Smooth muscle cell of the brain vasculature (primary cell): ENCODE measurements around the gene MZF1.
A peak's percentile ranks its signal among the peaks of the same experiment; 100 is the strongest.
"Not testable (repeated sequence)": the region's sequence is repeated elsewhere in the genome, so short reads cannot be mapped to it uniquely, and the experiment has no call there.

Source experiments
- DNase-seq: peaks from one replicate; pipeline ENCODE4 v3.0.0-alpha.2; 2012; ENCODE audit warnings: low read depth, low spot score

MZF1 gene

DNA sequence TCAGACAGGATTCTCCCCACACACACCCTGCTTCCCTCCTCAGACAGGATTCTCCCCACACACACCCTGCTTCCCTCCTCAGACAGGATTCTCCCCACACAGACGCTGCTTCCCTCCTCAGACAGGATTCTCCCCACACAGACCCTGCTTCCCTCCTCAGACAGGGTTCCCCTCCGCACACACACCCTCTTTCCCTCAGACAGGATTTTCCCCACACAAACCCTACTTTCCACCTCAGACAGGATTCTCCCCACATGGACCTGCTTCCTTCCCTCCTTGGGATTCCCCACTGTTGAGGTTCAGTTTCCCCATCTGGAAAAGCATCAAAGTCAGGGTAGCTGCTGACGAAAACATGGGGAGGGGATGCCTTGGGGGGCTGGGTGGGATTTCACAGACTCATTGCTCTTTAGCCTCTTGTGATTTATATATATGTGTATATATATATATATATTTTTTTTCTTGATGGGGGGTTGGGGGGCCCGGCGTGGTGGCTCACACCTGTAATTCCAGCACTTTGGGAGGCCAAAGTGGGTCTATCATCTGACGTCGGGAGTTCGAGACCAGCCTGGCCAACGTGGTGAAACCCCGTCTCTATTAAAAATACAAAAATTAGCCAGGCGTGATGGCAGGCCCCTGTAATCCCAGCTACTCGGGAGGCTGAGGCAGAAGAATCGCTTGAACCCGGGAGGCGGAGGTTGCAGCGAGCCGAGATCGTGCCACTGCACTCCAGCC, 30.3 kb downstream of the MZF1 start:
- DNase-seq: not testable (repeated sequence)

- DNase-seq: not testable (repeated sequence)
Observed at GRCh38 chr19:58539169-58539559, 34.0 kb downstream of the MZF1 start.

GRCh38 chr19:58538257-58539168, 34.6 kb downstream of the MZF1 start:
- no peak for DNase-seq

DNA sequence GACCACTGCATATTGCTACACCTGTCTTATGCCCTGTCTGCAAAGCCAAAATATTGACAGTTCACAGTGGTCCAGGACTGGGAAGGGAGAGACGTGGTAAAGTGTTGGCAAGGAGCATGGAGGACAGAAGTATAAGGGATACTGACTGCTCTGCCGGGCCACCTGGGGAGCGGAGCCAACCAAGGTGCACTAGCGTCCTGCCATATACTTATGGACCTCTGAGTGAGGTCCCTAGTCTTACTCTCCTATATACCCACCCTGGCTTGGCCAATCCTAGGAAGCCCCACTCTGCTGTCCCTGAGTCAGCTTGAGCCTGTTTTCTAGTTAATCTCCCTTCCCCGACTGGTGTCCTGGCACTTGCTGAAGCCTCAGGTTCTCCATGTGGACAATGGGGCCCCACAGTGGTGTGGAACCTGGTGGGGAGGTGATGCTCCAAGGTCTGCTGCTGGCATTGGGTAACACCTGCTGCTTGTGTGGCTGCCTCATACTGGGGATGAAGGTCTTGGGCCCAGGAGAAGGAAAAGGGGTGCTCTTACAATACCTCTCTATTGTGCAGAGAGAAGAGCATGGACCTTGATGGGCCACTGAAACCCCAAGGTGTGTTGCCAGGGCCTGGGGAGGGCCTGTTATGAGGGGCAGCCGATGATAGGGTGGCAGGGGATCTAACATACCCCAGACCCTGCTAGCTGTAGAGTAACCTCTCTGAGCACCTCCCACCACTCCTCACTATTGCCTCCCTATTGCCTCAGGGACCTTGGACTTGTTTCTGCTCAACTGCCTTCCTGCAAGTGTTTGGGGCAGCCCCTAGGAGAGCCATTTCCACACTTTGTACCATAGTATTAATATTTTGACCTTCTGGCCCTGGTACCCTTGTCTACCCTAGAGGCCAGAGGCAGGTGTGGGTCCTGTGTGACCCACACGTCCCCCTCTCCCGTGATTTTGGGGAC, 36.0 kb downstream of the MZF1 start:
- DNase-seq: no peak

GRCh38 chr19:58535857-58536256, 37.3 kb downstream of the MZF1 start:
- no peak for DNase-seq

- DNase-seq: no peak
Observed at GRCh38 chr19:58531034-58531840, 41.9 kb downstream of the MZF1 start.

DNA sequence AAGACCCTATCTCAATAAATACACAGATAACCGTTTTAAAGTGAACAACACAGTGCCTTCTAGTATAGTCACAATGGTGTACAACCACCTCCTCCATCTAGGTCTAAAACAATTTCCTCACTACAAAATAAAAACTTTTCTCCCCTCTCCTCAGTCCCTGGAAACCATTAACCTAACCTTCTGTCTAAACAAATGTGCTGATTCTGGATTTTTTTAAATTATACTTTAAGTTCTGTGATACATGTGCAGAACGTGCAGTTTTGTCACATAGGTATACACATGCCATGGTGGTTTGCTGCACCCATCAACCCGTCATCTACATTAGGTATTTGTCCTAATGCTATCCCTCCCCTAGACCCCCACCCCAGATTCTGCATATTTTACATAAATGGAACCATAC, 43.7 kb downstream of the MZF1 start:
- no peak for DNase-seq

DNA sequence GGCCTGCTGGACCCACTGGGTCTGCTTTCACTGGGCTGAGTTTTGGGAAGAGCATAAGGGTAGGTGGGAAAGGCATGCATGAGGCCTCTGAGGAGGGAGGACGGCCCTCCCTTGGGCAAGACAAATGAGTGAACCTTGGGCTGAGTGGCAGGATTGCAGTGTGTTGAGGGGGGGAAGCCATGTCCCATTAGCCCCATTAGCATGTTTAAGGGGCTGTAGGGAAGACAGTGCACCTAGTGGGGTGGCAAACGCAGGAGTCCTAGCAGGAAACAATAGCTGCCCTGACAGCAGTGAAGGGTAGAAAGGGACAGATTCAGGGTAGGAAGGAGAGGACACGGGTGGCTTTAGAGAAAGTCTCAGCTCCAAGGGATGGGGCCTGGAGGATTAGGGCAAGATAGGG, 50.4 kb downstream of the MZF1 start:
- DNase-seq: no peak

DNA sequence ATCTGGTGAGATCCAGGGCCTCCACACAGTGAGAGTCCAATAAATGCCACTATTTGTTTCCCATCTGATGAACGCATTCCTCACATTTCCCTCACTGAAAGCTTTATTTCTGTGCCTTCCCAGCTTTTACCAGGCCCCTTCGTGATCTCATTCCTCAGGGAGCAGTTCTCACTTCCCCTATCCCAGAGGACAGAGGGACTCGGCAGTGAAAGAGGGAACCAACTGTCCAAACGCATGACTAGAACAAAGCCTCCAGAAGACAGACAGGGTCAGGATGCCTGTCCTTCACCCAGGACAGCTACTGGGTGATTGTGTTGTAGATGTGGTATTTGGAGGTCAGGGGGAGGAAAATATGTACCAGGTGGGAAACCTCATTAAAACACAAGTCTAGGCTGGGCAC, 51.5 kb downstream of the MZF1 start:
- no peak for DNase-seq

DNA sequence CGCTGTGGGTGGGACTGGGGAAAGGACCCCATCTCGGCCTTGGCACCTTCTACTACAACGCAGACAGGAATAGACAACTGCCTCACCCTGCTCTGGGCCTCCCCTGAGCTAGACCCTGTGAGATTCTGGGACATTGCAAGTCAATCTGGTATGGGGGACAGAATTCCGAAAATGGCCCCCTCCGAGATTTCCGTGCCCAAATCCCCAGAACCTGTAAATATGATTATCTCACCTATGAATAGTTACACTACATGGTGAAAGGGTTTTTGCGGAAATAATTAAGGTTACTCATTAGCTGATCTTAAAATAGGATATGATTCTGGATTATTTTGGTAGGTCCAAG, 52.9 kb downstream of the MZF1 start:
- DNase-seq: no peak

- DNase-seq: peak; percentile 86
Observed at GRCh38 chr19:58519355-58520256, 53.5 kb downstream of the MZF1 start, which contains the start of gene ZBTB45. TSS of gene ZBTB45 (minus strand) at chr19:58519810. CDS start at chr19:58517673, 2,137 bp downstream.

DNA sequence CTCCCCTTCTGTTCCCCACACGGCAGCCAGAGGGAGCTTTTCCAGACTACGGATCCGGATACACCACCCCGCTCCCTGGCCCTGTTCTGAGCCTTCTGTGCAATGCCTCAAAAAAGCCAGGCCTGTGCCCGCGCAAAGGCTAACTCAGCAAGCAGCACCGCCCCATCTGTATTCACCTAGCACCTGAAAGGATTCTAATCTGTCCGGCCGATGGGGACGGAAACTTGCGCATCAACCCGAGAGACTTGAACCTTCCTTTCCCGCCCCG, 54.1 kb downstream of the MZF1 start:
- DNase-seq: peak; percentile 35

DNA sequence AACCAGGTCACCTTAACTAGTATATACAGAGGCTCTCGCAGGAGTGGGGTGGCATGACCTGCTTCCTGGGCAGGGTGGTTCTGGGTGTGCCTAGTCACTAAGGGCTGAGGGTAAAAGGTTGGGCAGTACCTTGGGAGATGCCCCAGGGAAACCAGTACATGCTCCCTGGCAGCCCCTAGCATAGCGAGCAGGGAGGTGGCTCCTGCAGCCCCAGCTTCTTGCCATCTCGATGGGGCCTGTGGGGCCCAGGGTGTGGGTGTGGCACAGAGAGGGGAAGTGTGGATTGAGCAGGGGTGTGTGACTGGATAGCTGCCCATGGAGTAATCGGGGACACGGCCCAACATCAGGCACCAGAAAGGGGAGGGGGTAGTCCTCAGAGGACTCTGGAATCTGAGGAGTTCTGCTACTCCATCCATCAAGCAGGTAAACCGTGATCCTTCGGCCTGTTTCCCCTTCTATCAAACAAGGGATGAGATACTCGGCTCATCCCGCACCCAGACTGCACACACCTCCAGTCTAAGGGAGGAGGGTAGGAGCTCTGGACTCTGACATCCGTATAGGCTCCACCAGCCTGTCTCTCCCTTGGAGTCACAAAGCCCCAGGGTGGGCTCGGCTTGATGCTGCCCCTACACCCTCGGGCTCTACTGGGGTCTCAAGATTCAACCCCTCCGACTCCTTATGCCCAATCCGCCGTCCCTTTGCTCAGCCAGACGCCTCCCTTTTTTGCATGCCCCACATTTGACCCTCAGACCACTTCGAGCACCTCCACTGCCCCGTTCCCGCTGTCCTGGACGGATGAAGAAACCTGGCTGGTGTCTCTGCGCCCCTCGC, 54.7 kb downstream of the MZF1 start:
- no peak for DNase-seq

GRCh38 chr19:58516964-58517833, 55.9 kb downstream of the MZF1 start:
- DNase-seq: no peak

- DNase-seq: no peak
Observed at GRCh38 chr19:58516246-58516836, 56.8 kb downstream of the MZF1 start.

DNA sequence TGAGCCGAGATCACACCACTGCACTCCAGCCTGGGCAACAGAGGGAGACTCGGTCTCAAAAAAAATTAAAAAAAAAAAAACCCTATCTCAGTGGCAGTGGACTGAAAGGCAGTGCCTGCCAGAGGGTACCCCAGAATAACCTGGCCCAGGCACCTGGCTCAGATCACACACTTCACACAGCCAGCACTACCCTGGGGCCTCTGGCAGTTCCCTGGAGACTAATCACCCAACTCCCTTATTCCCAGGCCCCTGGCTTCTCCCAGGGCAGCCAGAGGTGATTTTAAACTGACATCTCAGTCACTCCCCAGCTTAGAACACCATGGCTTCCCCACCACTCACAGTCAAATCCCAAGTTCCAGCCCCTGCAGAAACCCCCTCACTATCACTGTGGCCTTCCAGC, 57.9 kb downstream of the MZF1 start:
- no peak for DNase-seq

DNA sequence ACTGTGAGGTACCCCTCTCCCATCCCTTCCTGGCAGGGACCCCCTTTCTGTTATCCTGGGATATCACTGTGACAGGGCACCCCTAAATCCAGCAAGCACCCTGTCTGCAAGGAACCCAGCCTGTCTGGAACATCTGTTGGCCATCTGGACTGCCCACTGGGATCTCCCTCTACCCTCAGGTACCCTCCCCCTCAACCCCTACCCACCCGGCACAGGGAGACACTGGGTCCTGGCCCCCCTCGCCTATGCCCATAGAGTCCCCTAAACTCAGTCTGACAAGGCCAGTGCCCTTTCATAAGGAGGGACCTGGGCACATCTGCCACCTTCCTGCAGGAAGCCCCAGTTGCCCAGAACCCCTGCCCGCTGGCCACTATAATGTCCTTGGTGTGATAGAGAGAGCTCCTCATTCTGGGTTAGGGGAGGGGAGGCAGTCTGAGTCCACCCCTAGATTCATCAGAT, 58.5 kb downstream of the MZF1 start:
- DNase-seq: no peak
